Measurements from ENCODE around the gene MYL7.
"Not testable (repeated sequence)": the region's sequence is repeated elsewhere in the genome, so short reads cannot be mapped to it uniquely, and the experiment has no call there.

Gene MYL7

GRCh38 chr7:44141221-44141850, at the start of gene MYL7:
MYL7 (minus strand) TSS chr7:44141332; CDS start chr7:44141305, 27 bp downstream.
- no peak for DNase-seq

GRCh38 chr7:44189993-44190872, 49.1 kb upstream of the MYL7 start:
- no peak for DNase-seq

- DNase-seq: peak; percentile 90
Measured at GRCh38 chr7:44189286-44189992, 48.3 kb upstream of the MYL7 start, which contains the start of gene GCK. GCK (minus strand) TSS chr7:44189439; CDS start chr7:44188953, 486 bp downstream.

GRCh38 chr7:44188480-44189225, 47.5 kb upstream of the MYL7 start:
- DNase-seq: no peak

- DNase-seq: no peak
Measured at GRCh38 chr7:44187636-44188416, 46.7 kb upstream of the MYL7 start.

GRCh38 chr7:44186736-44187135, 45.6 kb upstream of the MYL7 start:
- no peak for DNase-seq

- DNase-seq: peak; percentile 86
Measured at GRCh38 chr7:44185729-44186128, 44.6 kb upstream of the MYL7 start.

- peak; percentile 33 for DNase-seq
Measured at GRCh38 chr7:44184873-44185446, 43.8 kb upstream of the MYL7 start.

- DNase-seq: peak; percentile 95
Measured at GRCh38 chr7:44184206-44184872, 43.2 kb upstream of the MYL7 start.

GRCh38 chr7:44183386-44183785, 42.3 kb upstream of the MYL7 start:
- no peak for DNase-seq

- DNase-seq: no peak
Measured at GRCh38 chr7:44182827-44183226, 41.7 kb upstream of the MYL7 start.

GRCh38 chr7:44180631-44181030, 39.5 kb upstream of the MYL7 start:
- DNase-seq: no peak

- peak; percentile 85 for DNase-seq
Measured at GRCh38 chr7:44177570-44178131, 36.5 kb upstream of the MYL7 start.

- peak; percentile 40 for DNase-seq
Measured at GRCh38 chr7:44176486-44176885, 35.4 kb upstream of the MYL7 start.

- no peak for DNase-seq
Measured at GRCh38 chr7:44175730-44176129, 34.6 kb upstream of the MYL7 start.

- not testable (repeated sequence) for DNase-seq
Measured at GRCh38 chr7:44174694-44174948, 33.5 kb upstream of the MYL7 start.

GRCh38 chr7:44173911-44174693, 33.0 kb upstream of the MYL7 start:
- DNase-seq: no peak

- DNase-seq: peak; percentile 70
Measured at GRCh38 chr7:44172803-44173424, 31.8 kb upstream of the MYL7 start.

- no peak for DNase-seq
Measured at GRCh38 chr7:44172352-44172751, 31.2 kb upstream of the MYL7 start.

- not testable (repeated sequence) for DNase-seq
Measured at GRCh38 chr7:44171901-44172300, 30.8 kb upstream of the MYL7 start.
